Measurements from ENCODE around the gene TTLL10. TPM values are rescaled to one million over a fixed set of nuclear protein-coding genes. Genes with fewer than 3 reads are reported as not detected.

TTLL10 gene
- total and polyA plus RNA-seq, 7 experiments from 2014 or later, result 0.58 to 0.80 TPM; not detected in 5

GRCh38 chr1:1144843-1145546, 28.7 kb upstream of the TTLL10 start:
- no peak for ATAC-seq
- Mint-ChIP-seq H3K4me3 (peak overlapping the region in 6 of 10 donors; percentile 11 to 69 (median 46)), H3K4me1 (peaks cover 6 to 21% (median 8%) of the 10 kb centered on the region in 7 donors), H3K27ac (peak overlapping the region in 8 of 9 donors; percentile 47 to 99 (median 95)), H3K9me3 (peaks cover 0 to 1% (median 0%) of the 10 kb centered on the region in 11 donors), H3K36me3 (no peaks in the 10 kb centered on the region), H3K27me3 (no peaks in the 10 kb centered on the region)
- intact Hi-C loops (cut with micrococcal nuclease), result loop anchor here in 1 of 2 donors (1.0 kb wide), 3 partner anchors 12 to 56 kb away; partner anchors contain the start of gene C1orf159
- Histone ChIP-seq H3K9me3 (ENCODE audit: control insufficient read depth in 2 of 3, low read length in 3 of 3) (no peaks in the 10 kb centered on the region), H3K36me3 (ENCODE audit: control insufficient read depth in 2 of 3, insufficient read depth in 3 of 3, low read length in 3 of 3) (no peaks in the 10 kb centered on the region), H3K4me3 (ENCODE audit: low read length) (no peak overlapping the region), H3K4me1 (ENCODE audit: control insufficient read depth in 2 of 2, insufficient read depth in 2 of 2, low read length in 2 of 2) (peaks cover 0 to 21% of the 10 kb centered on the region in 2 donors), H3K27ac (ENCODE audit: low read depth, low read length) (peak overlapping the region; percentile 83), H3K27me3 (ENCODE audit: control insufficient read depth in 2 of 2, insufficient read depth in 2 of 2, low read length in 2 of 2) (no peaks in the 10 kb centered on the region)
- ChIA-PET POLR2A (interaction anchor here (0.9 to 1.3 kb wide), 2 partner anchors 12 to 29 kb away, joined by 3 to 6 read pairs; partner anchors contain the start of gene C1orf159), CTCF (no interaction called here)
- no peak for DNase-seq

GRCh38 chr1:1145547-1145914, 28.1 kb upstream of the TTLL10 start:
- Mint-ChIP-seq H3K9me3 (peaks cover 0 to 1% (median 0%) of the 10 kb centered on the region in 11 donors), H3K4me3 (peak overlapping the region in 4 of 10 donors; percentile 25 to 48 (median 35)), H3K27ac (peak overlapping the region in 5 of 9 donors; percentile 47 to 90 (median 65)), H3K36me3 (no peaks in the 10 kb centered on the region), H3K4me1 (peaks cover 6 to 21% (median 8%) of the 10 kb centered on the region in 7 donors), H3K27me3 (no peaks in the 10 kb centered on the region)
- POLR2A ChIA-PET, result interaction anchor here (1.3 kb wide), 1 partner anchor 12 kb away, joined by 6 read pairs; no protein-coding TSS in a partner anchor
- ATAC-seq (no peak), DNase-seq (no peak)
- peaks cover 0 to 21% of the 10 kb centered on the region in 2 donors for H3K4me1 ChIP-seq (ENCODE audit: control insufficient read depth in 2 of 2, insufficient read depth in 2 of 2, low read length in 2 of 2)
- no peaks in the 10 kb centered on the region for H3K27me3 ChIP-seq (ENCODE audit: control insufficient read depth in 2 of 2, insufficient read depth in 2 of 2, low read length in 2 of 2)
- intact Hi-C loops (cut with micrococcal nuclease), result no loop called here
- H3K9me3 ChIP-seq (ENCODE audit: control insufficient read depth in 2 of 3, low read length in 3 of 3), result no peaks in the 10 kb centered on the region
- CTCF ChIA-PET, result no interaction called here
- H3K36me3 ChIP-seq (ENCODE audit: control insufficient read depth in 2 of 3, insufficient read depth in 3 of 3, low read length in 3 of 3), result no peaks in the 10 kb centered on the region
- H3K4me3 ChIP-seq (ENCODE audit: low read length), result no peak overlapping the region
- no peak overlapping the region for H3K27ac ChIP-seq (ENCODE audit: low read depth, low read length)

GRCh38 chr1:1146026-1146425, 27.7 kb upstream of the TTLL10 start:
- no peak for DNase-seq
- intact Hi-C loops (cut with micrococcal nuclease), result no loop called here
- peaks cover 6 to 21% (median 8%) of the 10 kb centered on the region in 7 donors for H3K4me1 Mint-ChIP-seq
- ChIA-PET CTCF (no interaction called here), POLR2A (no interaction called here)
- H3K36me3 Mint-ChIP-seq, result no peaks in the 10 kb centered on the region
- H3K27ac ChIP-seq (ENCODE audit: low read depth, low read length), result no peak overlapping the region
- no peaks in the 10 kb centered on the region for H3K9me3 ChIP-seq (ENCODE audit: control insufficient read depth in 2 of 3, low read length in 3 of 3)
- no peak overlapping the region for H3K4me3 ChIP-seq (ENCODE audit: low read length)
- peaks cover 0 to 21% of the 10 kb centered on the region in 2 donors for H3K4me1 ChIP-seq (ENCODE audit: control insufficient read depth in 2 of 2, insufficient read depth in 2 of 2, low read length in 2 of 2)
- no peak for ATAC-seq
- H3K27ac Mint-ChIP-seq, result peak overlapping the region in 2 of 9 donors; percentile 48 to 77
- H3K4me3 Mint-ChIP-seq, result peak overlapping the region in 1 of 10 donors; percentile 20
- no peaks in the 10 kb centered on the region for H3K27me3 Mint-ChIP-seq
- peaks cover 0 to 1% (median 0%) of the 10 kb centered on the region in 11 donors for H3K9me3 Mint-ChIP-seq
- H3K27me3 ChIP-seq (ENCODE audit: control insufficient read depth in 2 of 2, insufficient read depth in 2 of 2, low read length in 2 of 2), result no peaks in the 10 kb centered on the region
- no peaks in the 10 kb centered on the region for H3K36me3 ChIP-seq (ENCODE audit: control insufficient read depth in 2 of 3, insufficient read depth in 3 of 3, low read length in 3 of 3)

GRCh38 chr1:1146596-1146995, 27.1 kb upstream of the TTLL10 start:
- H3K9me3 ChIP-seq (ENCODE audit: control insufficient read depth in 2 of 3, low read length in 3 of 3), result no peaks in the 10 kb centered on the region
- H3K4me3 ChIP-seq (ENCODE audit: low read length), result no peak overlapping the region
- POLR2A ChIA-PET, result no interaction called here
- no peaks in the 10 kb centered on the region for H3K36me3 ChIP-seq (ENCODE audit: control insufficient read depth in 2 of 3, insufficient read depth in 3 of 3, low read length in 3 of 3)
- intact Hi-C loops (cut with micrococcal nuclease), result no loop called here
- Mint-ChIP-seq H3K27ac (peak overlapping the region in 2 of 9 donors; percentile 60 to 80), H3K27me3 (no peaks in the 10 kb centered on the region), H3K9me3 (peaks cover 0 to 1% (median 0%) of the 10 kb centered on the region in 11 donors), H3K36me3 (no peaks in the 10 kb centered on the region), H3K4me3 (peak overlapping the region in 1 of 10 donors; percentile 45), H3K4me1 (peaks cover 6 to 21% (median 8%) of the 10 kb centered on the region in 7 donors)
- H3K27me3 ChIP-seq (ENCODE audit: control insufficient read depth in 2 of 2, insufficient read depth in 2 of 2, low read length in 2 of 2), result no peaks in the 10 kb centered on the region
- peaks cover 0 to 21% of the 10 kb centered on the region in 2 donors for H3K4me1 ChIP-seq (ENCODE audit: control insufficient read depth in 2 of 2, insufficient read depth in 2 of 2, low read length in 2 of 2)
- DNase-seq (no peak), ATAC-seq (no peak)
- no peak overlapping the region for H3K27ac ChIP-seq (ENCODE audit: low read depth, low read length)
- CTCF ChIA-PET, result interaction anchor here (0.6 kb wide), 1 partner anchor 703 kb away, joined by 3 read pairs; no protein-coding TSS in a partner anchor

GRCh38 chr1:1148061-1148460, 25.6 kb upstream of the TTLL10 start:
- H3K36me3 Mint-ChIP-seq, result peaks cover 0 to 11% (median 0%) of the 10 kb centered on the region in 5 donors
- Histone ChIP-seq H3K4me1 (ENCODE audit: control insufficient read depth in 2 of 2, insufficient read depth in 2 of 2, low read length in 2 of 2) (peaks cover 0 to 21% of the 10 kb centered on the region in 2 donors), H3K27me3 (ENCODE audit: control insufficient read depth in 2 of 2, insufficient read depth in 2 of 2, low read length in 2 of 2) (no peaks in the 10 kb centered on the region), H3K27ac (ENCODE audit: low read depth, low read length) (no peak overlapping the region), H3K36me3 (ENCODE audit: control insufficient read depth in 2 of 3, insufficient read depth in 3 of 3, low read length in 3 of 3) (no peaks in the 10 kb centered on the region), H3K9me3 (ENCODE audit: control insufficient read depth in 2 of 3, low read length in 3 of 3) (peaks cover 0 to 4% (median 0%) of the 10 kb centered on the region in 3 experiments), H3K4me3 (ENCODE audit: low read length) (no peak overlapping the region)
- peak overlapping the region in 1 of 9 donors; percentile 73 for H3K27ac Mint-ChIP-seq
- POLR2A ChIA-PET, result no interaction called here
- CTCF ChIA-PET, result interaction anchor here (0.8 to 1.2 kb wide), 2 partner anchors 25 to 221 kb away, joined by 3 read pairs; no protein-coding TSS in a partner anchor
- H3K4me1 Mint-ChIP-seq, result peaks cover 7 to 17% (median 11%) of the 10 kb centered on the region in 7 donors
- H3K9me3 Mint-ChIP-seq, result peaks cover 0 to 10% (median 5%) of the 10 kb centered on the region in 11 donors
- intact Hi-C loops (cut with micrococcal nuclease), result no loop called here
- no peaks in the 10 kb centered on the region for H3K27me3 Mint-ChIP-seq
- ATAC-seq, result no peak
- H3K4me3 Mint-ChIP-seq, result no peak overlapping the region
- DNase-seq, result no peak

DNA sequence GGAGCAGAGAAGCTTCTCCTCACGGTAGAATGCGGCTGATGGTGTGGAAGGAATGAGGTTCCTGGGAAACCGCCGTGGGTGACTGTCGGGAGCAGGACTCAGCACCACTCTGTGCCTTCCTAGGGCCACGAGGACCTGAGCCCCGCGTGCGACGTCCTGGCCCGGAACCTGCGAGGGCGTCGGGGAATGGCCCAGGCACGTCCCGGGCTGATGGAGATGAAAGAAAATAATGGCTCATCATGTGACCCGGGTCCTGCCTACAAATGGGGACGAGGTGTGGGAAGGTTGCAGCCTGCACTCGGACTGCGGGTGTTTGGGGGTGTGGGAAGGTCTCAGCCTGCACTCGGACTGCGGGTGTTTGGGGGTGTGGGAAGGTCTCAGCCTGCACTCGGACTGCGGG, 25.1 kb upstream of the TTLL10 start:
- no peak overlapping the region for H3K4me3 ChIP-seq (ENCODE audit: low read length)
- Mint-ChIP-seq H3K27me3 (no peaks in the 10 kb centered on the region), H3K4me3 (no peak overlapping the region), H3K27ac (peak overlapping the region in 2 of 9 donors; percentile 13 to 24), H3K36me3 (peaks cover 0 to 15% (median 0%) of the 10 kb centered on the region in 5 donors), H3K9me3 (peaks cover 0 to 15% (median 7%) of the 10 kb centered on the region in 11 donors), H3K4me1 (peaks cover 7 to 19% (median 12%) of the 10 kb centered on the region in 7 donors)
- CTCF ChIA-PET, result interaction anchor here (0.8 to 1.2 kb wide), 2 partner anchors 26 to 221 kb away, joined by 3 read pairs; no protein-coding TSS in a partner anchor
- intact Hi-C loops (cut with micrococcal nuclease), result no loop called here
- peaks cover 0 to 10% (median under 1%) of the 10 kb centered on the region in 3 experiments for H3K9me3 ChIP-seq (ENCODE audit: control insufficient read depth in 2 of 3, low read length in 3 of 3)
- POLR2A ChIA-PET, result no interaction called here
- no peaks in the 10 kb centered on the region for H3K36me3 ChIP-seq (ENCODE audit: control insufficient read depth in 2 of 3, insufficient read depth in 3 of 3, low read length in 3 of 3)
- peaks cover 0 to 19% of the 10 kb centered on the region in 2 donors for H3K4me1 ChIP-seq (ENCODE audit: control insufficient read depth in 2 of 2, insufficient read depth in 2 of 2, low read length in 2 of 2)
- ATAC-seq, result no peak
- no peak overlapping the region for H3K27ac ChIP-seq (ENCODE audit: low read depth, low read length)
- H3K27me3 ChIP-seq (ENCODE audit: control insufficient read depth in 2 of 2, insufficient read depth in 2 of 2, low read length in 2 of 2), result no peaks in the 10 kb centered on the region
- DNase-seq, result no peak

Measured in naive thymus-derived CD4-positive, alpha-beta T cell (primary cell).